ENCODE results near the gene XRN2. TPM values are rescaled to one million over a fixed set of nuclear protein-coding genes. Genes with fewer than 3 reads are reported as not detected.
A peak's percentile ranks its signal among the peaks of the same experiment; 100 is the strongest.

The XRN2 gene
- total RNA-seq, 1 donor = 125 TPM

DNA sequence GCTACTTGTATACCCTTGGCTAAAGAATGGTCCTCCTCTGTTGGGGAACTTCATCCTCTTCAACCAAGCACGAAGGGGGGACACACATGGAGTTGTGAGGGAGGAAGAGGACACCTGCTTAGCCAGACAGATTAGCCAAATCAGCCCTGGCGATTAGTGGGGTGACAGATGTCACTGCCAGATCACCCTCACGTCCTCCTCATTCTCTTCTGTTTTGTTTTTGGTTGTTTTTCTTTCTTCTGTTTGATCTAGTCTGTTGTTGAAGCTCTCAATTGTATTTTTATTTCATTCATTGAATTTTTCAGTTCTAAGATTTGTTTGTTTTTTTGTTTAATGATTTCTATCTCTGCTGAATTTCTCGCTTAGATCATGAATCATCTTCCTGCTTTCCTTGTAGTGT lies 121.7 kb downstream of the XRN2 start:
- Histone ChIP-seq H2AFZ (ENCODE audit: low read length) (no peak overlapping the region), H3K9me3 (ENCODE audit: low read depth, low read length) (peaks cover 3% of the 10 kb centered on the region), H3K27ac (ENCODE audit: low read depth, low read length) (no peak overlapping the region), H3K4me3 (ENCODE audit: insufficient read depth, low read length) (no peak overlapping the region), H4K20me1 (ENCODE audit: insufficient read depth, low read length) (no peaks in the 10 kb centered on the region), H3K27me3 (ENCODE audit: insufficient read depth, low read length) (peaks cover 2% of the 10 kb centered on the region), H3K4me2 (ENCODE audit: insufficient read depth, low read length) (no peak overlapping the region), H3K36me3 (ENCODE audit: insufficient read depth, low read length) (no peaks in the 10 kb centered on the region), H3K79me2 (ENCODE audit: insufficient read depth, low read length) (no peaks in the 10 kb centered on the region), H3K4me1 (ENCODE audit: insufficient read depth, low read length) (no peaks in the 10 kb centered on the region)
- TF ChIP-seq CTCF (IDR thresholded peaks at IDR 0.05; ENCODE audit: extremely low read depth, low read depth, low read length) = no peak
- DNase-seq (ENCODE audit: insufficient read length, low spot score, missing footprints) = no peak

DNA sequence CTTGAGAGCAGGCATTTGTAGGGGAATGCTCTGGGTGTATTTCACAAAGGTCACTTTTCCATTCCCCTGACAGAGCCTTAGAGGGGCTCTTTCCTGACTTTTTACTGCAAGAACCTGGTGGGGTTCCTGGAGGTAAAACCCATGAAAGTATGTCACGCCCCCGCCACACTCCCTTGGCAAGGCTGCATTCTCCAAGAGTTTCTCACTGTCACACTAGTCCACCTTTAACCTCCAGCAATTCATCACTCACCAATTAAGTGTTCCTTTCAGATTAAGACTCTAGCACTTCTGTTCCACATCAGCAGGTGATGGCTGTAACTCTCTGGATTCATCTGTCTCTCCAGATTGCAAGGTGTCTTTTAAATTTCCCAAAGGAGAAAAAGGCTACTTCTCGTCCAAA lies 126.9 kb downstream of the XRN2 start:
- no peak overlapping the region for H3K27ac ChIP-seq (ENCODE audit: low read depth, low read length)
- no peak for DNase-seq (ENCODE audit: insufficient read length, low spot score, missing footprints)
- no peaks in the 10 kb centered on the region for H4K20me1 ChIP-seq (ENCODE audit: insufficient read depth, low read length)
- H3K36me3 ChIP-seq (ENCODE audit: insufficient read depth, low read length) = no peaks in the 10 kb centered on the region
- peaks cover 10% of the 10 kb centered on the region for H3K4me1 ChIP-seq (ENCODE audit: insufficient read depth, low read length)
- no peak overlapping the region for H3K4me2 ChIP-seq (ENCODE audit: insufficient read depth, low read length)
- H3K27me3 ChIP-seq (ENCODE audit: insufficient read depth, low read length) = peaks cover 2% of the 10 kb centered on the region
- no peaks in the 10 kb centered on the region for H3K9me3 ChIP-seq (ENCODE audit: low read depth, low read length)
- no peak for TF ChIP-seq CTCF (IDR thresholded peaks at IDR 0.05; ENCODE audit: extremely low read depth, low read depth, low read length)
- no peaks in the 10 kb centered on the region for H3K79me2 ChIP-seq (ENCODE audit: insufficient read depth, low read length)
- H3K4me3 ChIP-seq (ENCODE audit: insufficient read depth, low read length) = no peak overlapping the region
- no peak overlapping the region for H2AFZ ChIP-seq (ENCODE audit: low read length)

GRCh38 chr20:21432911-21433310 lies 129.8 kb downstream of the XRN2 start:
- H2AFZ ChIP-seq (ENCODE audit: low read length) = no peak overlapping the region
- no peaks in the 10 kb centered on the region for H3K79me2 ChIP-seq (ENCODE audit: insufficient read depth, low read length)
- H3K4me3 ChIP-seq (ENCODE audit: insufficient read depth, low read length) = no peak overlapping the region
- H3K4me2 ChIP-seq (ENCODE audit: insufficient read depth, low read length) = peak overlapping the region; percentile 15
- no peaks in the 10 kb centered on the region for H3K27me3 ChIP-seq (ENCODE audit: insufficient read depth, low read length)
- DNase-seq (ENCODE audit: insufficient read length, low spot score, missing footprints) = peak; percentile 59
- no peak for TF ChIP-seq CTCF (IDR thresholded peaks at IDR 0.05; ENCODE audit: extremely low read depth, low read depth, low read length)
- no peaks in the 10 kb centered on the region for H4K20me1 ChIP-seq (ENCODE audit: insufficient read depth, low read length)
- no peaks in the 10 kb centered on the region for H3K9me3 ChIP-seq (ENCODE audit: low read depth, low read length)
- H3K4me1 ChIP-seq (ENCODE audit: insufficient read depth, low read length) = peaks cover 30% of the 10 kb centered on the region
- H3K36me3 ChIP-seq (ENCODE audit: insufficient read depth, low read length) = no peaks in the 10 kb centered on the region
- H3K27ac ChIP-seq (ENCODE audit: low read depth, low read length) = peak overlapping the region; percentile 2

- Histone ChIP-seq H3K27ac (ENCODE audit: low read depth, low read length) (peak overlapping the region; percentile 6), H3K4me1 (ENCODE audit: insufficient read depth, low read length) (peaks cover 30% of the 10 kb centered on the region), H3K36me3 (ENCODE audit: insufficient read depth, low read length) (no peaks in the 10 kb centered on the region), H3K4me3 (ENCODE audit: insufficient read depth, low read length) (no peak overlapping the region), H4K20me1 (ENCODE audit: insufficient read depth, low read length) (no peaks in the 10 kb centered on the region), H3K4me2 (ENCODE audit: insufficient read depth, low read length) (peak overlapping the region; percentile 15), H2AFZ (ENCODE audit: low read length) (peak overlapping the region; percentile 40), H3K27me3 (ENCODE audit: insufficient read depth, low read length) (no peaks in the 10 kb centered on the region), H3K79me2 (ENCODE audit: insufficient read depth, low read length) (no peaks in the 10 kb centered on the region), H3K9me3 (ENCODE audit: low read depth, low read length) (no peaks in the 10 kb centered on the region)
- no peak for TF ChIP-seq CTCF (IDR thresholded peaks at IDR 0.05; ENCODE audit: extremely low read depth, low read depth, low read length)
- DNase-seq (ENCODE audit: insufficient read length, low spot score, missing footprints) = peak; percentile 22
These were observed 130.3 kb downstream of the XRN2 start for GRCh38 chr20:21433329-21433890.

All from osteoblast (primary cell).